HG02610 (cell line): Measurements from ENCODE around the gene ANKMY2.
"Not testable (repeated sequence)": the region's sequence is repeated elsewhere in the genome, so short reads cannot be mapped to it uniquely, and the experiment has no call there.

Experiments
- ATAC-seq: cut with Tn5 transposase; IDR thresholded peaks from one replicate; pipeline ENCODE4 v1.9.1; 2021; ENCODE audit warnings: mild to moderate bottlenecking, moderate library complexity; ENCODE audit not compliant: unreplicated experiment

Gene ANKMY2

DNA sequence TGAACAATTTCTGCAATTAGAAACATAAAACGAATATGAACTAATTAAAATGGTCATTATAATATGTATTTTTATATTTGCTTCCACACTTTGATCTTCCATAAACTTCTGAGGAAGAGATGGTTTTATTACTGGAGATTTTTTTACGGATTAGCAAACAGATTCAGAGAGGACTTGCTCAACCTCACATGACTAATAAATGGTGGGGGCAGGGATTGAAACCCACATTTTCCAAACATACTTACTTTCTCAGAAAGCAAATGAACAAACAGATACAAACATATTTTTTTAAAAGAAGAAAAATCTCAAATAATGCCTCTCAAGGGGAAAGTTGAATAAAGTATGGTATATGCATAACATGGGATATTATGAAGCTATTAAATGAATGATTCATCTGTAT, 18.3 kb downstream of the ANKMY2 start:
- no peak for ATAC-seq

DNA sequence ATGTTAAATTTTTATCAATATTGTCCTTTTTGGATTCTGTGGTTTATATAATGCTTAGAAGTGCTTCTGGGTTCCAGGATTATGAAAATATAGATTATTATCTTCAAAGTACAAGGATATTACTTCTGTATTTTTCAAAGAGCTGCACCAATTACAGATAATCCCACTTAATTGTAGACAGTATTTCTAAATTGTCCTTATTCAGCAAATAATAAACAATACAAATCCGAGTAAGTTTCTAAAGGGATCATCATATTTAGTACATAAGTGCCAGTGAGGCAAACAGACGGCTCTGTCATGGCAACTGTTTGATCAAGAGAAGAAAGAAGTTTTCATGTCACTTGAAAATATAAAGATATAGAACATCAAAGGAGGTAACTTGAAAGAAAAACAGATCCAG, 19.2 kb downstream of the ANKMY2 start:
- ATAC-seq: no peak

DNA sequence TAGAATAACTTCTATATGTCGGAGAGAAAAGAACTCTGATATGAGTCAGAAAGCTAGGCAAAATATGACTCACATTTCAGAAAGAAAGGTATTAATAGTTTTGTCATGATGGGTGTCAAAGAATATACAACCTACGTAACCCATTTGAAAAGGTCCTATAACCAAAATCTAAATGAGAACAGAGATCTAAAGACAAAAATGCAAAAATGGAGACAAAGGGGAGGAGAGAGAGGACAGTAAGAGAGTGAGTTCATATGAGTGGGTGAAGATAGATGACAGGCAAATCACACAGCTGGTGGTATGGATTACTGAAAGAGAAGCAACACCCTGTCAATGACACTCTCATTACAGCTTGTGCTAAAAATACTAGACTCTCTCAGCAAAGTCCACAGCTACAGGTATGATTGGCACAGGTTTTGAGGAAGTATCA, 25.6 kb downstream of the ANKMY2 start:
- peak; percentile 90 for ATAC-seq

DNA sequence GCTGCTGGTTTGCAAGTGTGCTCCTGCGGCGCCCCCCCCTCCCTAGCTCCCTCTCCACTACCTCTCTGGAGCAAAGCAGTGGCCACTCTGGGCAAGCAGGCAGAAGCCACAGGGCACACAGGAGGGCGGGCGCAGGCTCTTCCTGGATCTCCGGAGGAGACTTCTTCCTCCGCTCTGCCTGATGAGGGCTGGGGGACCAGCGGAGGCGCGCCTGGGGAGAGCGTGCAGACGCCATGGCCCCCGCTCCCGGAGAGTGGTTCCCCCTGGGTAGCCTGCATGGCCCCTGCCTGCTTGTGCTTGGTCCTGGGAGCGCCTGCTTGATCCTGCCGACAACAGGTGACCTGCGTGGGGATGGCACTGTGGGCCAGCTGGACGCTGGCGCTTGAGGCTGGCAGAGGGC, 29.0 kb downstream of the ANKMY2 start:
- no peak for ATAC-seq

DNA sequence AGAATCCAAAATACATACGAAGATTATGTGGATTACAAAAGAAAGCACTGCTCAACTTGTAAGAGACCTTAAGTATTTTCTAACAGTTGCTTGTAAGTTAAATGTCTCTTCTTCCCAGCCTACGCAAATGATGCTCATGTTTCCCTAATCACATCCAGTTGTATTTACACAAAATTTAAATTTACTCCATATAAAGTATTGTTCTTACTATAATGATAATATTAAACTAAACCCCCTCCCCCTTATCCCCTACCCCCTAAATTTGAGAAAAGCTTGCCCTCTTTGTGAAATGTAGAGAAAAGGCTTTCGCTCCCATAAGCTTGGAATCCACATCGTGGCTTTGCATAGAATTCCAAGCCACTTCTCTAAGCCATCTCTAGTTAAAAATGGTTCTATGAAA, 29.4 kb downstream of the ANKMY2 start:
- no peak for ATAC-seq

DNA sequence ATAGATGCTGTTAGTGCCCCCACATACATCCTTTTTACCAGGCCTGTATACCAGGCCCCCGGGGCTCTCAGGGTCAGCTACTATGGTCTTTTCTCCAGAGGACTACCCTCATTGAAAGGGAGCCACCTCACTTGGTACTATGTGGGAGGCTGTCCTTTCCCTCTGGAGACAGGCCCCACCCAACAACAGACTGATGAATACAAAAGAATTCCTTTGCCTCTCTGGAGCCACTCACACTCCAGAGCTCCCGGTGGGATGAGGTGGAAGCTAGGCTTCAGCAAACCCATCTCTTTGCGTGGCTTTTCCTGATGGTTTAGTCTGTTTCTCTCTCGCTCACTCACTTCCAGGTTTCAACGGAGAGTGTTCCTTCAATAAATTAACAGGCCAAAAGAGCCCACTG, 30.3 kb downstream of the ANKMY2 start:
- no peak for ATAC-seq

DNA sequence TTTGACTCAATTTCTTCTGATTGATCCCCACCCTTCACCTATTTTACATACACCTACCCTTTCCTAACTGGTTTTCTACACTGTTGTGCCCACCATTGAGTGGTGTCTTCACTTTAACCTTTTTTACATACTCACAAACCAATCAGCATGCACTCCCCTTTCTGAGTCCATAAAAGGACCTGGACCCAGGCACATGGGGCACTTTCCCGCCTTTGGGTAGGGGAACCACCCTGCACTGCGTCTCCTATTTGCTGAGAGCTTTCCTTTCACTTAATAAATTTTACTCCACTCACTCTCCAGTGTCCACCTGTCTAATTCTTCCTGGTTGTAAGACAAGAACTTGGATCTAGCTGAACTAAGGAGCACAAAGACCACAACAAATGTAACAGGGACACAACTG, 33.8 kb downstream of the ANKMY2 start:
- no peak for ATAC-seq

DNA sequence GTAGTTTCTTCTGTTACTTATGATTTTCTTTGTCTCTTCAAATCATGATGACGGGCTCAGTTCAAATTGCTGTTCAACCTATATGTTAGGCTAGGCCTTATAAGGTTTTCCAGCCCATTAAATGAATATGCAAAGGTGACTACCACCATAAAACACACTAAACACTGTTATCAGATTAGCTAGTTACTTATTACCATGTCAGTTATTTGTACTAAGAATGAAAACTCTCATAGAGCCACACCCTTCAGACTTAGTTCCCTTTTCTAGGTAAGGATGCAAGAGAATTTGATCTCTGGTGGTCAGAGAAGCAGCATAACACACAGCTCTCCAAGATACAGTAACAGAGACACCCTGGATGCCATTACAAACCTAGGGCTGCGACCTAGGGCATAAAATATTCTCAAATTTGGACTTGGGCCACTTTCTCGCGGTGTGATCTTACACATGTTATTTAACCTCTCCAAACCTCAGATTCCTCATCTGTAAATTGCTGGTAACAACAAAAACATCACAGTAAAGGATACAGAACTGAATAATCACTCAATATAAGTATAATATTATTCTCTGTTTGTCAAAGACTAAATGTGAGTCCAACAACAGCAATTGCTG, 35.6 kb downstream of the ANKMY2 start:
- ATAC-seq: peak; percentile 54

DNA sequence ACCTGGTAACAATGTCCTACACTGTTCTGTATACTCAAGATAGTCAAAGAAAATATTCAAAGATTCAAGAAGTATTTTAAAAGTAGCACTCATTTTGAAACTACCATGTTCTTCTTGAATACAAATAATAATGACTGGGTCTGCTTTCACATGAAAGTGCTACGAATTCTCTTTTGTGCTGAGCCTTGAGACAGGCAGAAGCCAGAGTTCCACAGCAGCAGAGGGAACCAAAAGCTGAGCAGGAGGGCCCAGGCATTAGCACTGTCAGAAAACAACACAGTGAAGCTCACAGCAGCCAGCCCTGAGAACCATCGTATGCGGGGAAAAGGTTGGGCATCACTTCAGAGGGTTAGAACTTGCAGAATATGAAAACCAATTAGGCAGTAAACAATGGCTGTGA, 38.9 kb downstream of the ANKMY2 start:
- no peak for ATAC-seq

DNA sequence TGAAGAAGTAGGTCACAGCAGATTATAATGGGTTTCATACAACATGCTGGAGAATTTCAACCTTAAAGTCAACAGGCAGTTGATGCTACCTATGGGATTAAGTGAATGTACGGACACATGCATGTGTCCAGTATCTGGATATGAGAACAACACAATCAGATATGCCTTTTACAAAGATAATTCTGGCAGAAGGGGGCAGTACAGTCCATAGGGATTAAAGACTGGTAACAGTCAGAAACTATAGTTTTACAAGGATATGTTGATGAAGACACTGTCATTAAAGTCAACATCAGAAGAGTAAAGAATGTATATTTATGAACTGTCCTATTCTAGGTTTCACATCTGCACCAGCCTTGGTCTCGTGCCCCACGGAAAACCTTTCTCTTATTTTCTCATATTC, 41.5 kb downstream of the ANKMY2 start:
- no peak for ATAC-seq

DNA sequence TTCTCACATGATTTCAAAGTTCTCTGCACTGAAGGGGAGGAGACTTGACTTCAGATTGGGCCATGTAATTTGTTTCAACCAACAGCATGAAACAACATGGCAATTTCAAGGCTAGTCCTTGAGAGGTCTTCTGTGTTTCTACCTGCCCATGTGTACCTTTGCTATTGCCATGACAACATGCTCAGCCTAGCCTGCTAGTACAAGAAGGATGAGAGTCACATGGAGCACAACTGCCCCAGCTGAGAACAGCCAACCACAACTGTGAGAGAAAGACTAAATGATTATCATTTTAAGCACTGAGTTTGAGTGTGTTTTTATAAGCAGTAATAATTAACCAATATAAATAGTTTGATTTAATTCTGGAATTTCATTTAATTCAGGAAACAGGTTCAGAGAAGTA, 41.9 kb downstream of the ANKMY2 start:
- no peak for ATAC-seq

DNA sequence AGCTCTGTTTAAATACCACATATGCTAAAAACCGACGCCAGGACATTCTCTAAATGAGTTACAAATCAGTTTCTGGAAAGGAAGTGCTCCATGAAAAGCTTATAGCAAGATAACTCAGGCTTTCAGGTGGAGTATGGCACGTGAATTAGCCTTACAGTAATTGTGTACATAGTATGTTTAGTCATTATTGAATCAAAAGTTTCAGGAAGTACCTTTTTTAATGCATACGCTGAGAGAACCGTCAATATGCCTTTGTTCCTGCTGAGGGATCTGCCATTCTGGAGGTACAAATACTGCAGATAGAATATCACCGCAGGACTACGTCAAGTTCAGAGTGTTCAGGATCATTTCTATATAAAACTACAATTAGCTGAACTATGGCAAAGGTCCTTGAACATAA, 45.7 kb downstream of the ANKMY2 start:
- no peak for ATAC-seq

DNA sequence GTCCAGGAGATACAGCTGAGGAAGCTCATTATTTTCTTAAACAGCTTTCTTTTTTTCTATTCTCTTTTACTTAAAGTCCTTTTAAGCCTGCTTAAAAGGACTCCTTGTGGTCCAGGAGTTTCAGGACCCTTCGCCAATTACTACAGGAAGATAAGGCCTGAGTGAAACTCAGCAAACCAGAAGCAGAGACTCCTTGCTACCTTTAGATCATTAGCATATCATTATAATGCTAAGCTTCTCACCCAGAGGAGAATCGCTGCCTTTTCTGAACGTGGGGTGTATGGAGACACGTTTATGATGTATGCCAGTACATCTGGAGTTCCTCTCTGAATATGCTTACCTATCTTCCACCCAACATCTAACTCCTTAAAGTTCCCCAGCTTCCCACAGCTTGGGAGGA, 47.5 kb downstream of the ANKMY2 start:
- no peak for ATAC-seq

DNA sequence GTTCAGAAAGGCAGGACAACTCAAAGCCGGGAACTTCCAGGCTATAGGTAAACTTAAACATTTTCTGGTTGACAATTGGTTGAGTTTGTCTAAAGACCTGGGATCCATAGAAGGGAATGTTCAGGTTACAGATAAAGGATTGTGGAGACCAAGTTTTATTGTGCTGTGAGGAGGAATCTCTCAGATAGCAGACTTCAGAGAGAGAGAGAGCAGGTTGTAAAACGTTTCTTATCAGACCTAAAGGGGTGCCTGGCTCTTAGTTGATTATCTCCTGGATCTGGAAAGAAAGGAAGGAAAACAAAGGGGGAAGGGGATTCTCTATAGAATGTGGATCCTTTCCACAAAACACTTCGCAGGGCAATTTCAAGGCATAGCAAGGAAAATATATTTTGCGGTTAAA, 50.0 kb downstream of the ANKMY2 start:
- ATAC-seq: not testable (repeated sequence)

DNA sequence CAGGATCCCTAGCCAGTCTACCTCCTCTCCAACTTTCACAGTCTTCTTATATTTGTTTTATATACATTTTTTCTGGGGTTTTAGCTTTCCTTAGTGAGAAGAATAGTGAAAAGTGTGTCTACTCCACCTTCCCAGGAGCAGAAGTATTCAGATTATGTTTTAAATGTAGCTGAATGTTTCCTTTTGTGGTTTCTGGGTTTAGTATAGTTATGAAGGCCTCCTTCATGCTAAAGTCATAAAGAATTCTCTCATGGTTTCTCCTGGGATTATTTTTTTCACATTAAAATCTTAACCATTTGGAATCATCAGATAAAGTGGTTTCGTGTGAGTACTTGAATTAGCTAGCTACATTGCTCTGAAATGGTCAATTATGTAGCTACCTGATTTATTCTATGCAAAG, 50.9 kb downstream of the ANKMY2 start:
- no peak for ATAC-seq

DNA sequence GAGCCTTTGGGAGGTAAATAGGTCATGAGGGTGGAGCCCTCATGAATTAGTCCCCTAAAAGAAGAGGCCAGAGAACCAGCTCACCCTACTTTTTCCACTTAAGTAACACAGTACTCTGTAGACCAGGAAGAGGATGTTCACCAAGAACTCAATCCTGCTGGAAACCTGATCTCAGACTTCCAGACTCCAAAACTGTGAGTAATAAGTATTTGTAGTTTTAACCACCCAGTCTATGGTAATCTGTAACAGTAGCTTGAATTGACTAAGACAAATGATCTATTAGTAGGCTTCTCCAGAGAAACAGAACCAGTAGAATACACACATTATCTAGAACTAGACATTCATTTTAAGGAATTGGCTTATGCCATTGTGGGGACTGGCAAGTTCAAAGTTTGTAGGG, 51.5 kb downstream of the ANKMY2 start:
- ATAC-seq: no peak

DNA sequence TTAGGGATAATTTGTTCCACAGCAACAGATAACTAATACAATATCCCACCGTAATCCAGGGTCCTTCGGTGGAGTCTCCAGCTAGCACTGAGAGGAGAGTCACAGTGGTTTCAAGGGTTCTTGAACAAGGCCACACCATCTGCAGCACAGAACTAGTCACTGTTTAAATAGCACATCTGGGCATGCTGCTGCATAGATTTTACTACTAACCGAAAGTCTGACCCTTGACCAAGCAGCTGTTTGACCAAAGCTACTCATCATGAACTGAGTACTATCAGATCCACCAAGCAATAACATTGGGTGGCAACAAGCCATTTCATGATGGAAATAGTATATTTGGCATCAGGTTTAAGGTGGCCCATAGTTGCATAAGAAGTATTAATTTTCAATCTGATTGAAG, 53.2 kb downstream of the ANKMY2 start:
- ATAC-seq: no peak

DNA sequence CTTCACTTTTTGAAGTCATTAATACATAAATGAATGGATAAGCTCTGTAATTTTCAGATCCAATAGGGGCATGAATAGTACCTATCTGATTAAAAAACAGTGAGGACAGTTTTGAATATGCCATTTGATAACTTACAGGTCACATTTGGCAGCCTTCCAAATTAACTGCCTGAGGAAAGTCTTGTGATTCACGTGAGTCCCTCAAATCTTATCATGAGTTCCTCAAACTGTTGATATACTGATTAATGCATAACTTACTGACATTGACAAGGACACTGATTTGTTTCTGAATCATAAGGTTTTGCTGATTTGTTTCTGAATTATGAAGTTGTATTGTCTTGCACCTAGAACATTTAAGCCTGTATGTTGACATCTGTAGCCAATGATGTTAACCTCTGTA, 55.1 kb downstream of the ANKMY2 start:
- no peak for ATAC-seq

DNA sequence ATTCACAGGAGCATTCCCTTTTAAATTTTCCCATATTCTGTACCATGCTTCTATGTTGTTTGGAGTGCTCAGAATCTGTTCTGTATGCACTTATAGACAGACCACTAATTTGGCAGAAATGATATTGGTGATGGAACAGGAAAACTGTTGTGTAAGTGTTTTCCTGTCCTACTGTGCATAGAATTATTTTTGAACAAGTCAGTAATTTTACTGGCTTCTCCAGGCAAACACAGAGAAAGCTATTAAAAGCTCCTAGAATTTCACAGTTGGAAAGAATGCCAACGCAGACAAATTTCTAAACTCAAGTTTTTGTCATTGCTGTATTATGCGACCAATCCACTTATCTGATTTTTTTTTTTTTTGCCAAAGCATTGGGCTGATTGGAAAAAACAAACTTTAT, 55.7 kb downstream of the ANKMY2 start:
- no peak for ATAC-seq

DNA sequence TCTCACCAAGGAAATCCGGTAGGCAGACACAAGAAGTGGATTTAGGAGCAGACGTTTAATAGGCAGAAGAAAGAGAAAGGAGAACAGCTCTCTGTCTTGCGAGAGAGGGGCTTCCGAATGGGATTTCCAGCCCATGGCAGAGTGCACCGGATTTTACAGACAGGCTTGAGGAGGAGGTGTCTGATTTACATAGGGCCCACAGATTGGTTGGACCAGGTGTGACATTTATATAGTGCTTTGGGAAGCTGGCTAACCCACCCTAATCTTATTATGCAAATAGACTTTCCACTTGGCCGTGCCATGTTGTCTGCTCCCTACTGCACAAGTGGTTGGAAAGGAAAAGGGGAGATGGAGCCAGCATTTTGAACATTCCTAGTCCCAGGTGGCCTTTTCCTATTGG, 57.8 kb downstream of the ANKMY2 start:
- no peak for ATAC-seq

DNA sequence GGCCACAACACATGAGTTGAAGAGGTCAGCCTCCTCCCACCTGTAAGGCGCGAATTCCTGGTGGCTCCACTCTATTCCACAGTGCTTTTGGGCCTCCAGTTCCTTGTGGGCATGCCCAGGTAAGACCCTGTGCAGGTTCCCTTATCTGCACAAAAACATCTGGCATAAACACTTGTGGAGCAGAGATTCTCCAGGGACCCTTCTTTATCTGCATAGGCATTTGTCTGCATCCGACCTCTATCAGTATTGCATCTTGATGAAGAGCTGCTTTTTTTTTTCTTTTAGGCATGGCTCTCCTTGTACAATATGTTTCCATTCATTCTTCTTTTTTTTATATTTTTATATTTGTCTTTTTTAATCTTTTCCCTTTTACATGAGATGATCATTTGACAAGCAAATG, 58.4 kb downstream of the ANKMY2 start:
- ATAC-seq: no peak

DNA sequence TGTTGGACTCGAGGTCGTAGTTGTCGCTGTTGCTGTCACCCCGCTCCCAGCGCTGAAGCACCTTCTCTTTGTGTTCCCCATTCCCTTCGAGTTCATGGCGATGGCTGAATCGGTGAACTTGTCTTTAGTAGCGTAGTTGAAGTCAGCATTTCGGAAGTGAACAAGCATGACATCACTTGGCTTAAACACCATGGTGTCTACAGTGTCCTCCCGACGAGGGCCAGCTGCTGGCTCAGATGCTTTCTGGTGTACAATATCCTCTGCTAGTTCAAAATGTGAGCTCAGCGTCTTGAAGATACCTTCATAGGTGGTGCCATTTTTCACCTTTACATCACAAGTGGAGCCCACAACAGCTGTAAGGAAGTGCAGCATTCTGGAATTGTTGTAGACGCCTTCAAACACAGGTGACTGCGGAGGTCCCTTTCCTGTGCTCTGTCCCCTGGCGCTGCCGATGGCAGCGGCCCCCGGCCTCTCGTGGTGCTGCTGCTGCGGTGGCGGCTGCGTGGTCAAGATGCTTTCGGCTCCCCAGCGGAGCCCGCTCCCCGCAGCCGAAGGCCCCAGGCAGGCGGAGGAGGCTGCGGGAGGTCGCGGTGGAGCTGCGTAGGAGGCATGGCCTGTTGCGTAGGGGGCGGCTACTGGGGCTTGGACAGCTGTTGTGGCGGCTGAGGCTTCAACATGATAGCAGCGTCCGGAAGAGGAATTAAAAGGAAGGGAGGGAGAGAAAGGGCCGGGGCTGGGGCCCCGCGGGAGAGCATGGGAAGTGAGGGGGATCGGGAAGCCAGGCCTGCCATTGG, 59.3 kb downstream of the ANKMY2 start:
- no peak for ATAC-seq

DNA sequence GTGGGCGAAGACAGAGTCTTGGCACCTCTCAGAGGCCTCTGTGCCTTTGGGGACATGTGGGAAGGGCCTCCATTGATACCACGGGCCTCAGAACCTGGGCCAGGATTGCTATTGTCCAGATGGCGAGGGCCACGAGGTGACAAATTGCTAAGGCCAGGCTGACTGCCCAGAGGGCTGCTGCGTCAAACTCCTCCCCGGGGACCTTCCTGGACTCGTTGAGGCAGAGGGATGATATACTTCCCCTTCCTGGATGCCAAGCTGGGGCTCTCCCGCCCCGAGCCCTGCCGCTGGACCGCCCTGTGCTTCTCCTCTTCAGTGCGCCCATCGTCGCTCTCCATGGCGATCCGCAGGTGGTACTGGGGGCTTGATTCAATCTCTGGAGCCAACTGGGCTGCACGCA, 60.0 kb downstream of the ANKMY2 start:
- ATAC-seq: no peak
